AG09309 (cell line): Measurements from ENCODE around the gene ZNF335.

Experiments used
- DNase-seq: peaks from one replicate; pipeline ENCODE4 v3.0.0-alpha.2; 2010; ENCODE audit warnings: low read depth
- H3K4me3 ChIP-seq: 2 replicates; pipeline ENCODE4 v1.5.1; 2011; ENCODE audit warnings: mild to moderate bottlenecking, low read depth, low read length, moderate library complexity; ENCODE audit not compliant: control insufficient read depth
- TF ChIP-seq, protein P1 (sequence below): IDR thresholded peaks from 2 replicates; pipeline ENCODE4 v1.5.1; 2011; ENCODE audit warnings: mild to moderate bottlenecking, low read depth, low read length, inconsistent platforms; ENCODE audit not compliant: insufficient read depth, control insufficient read depth; ENCODE audit errors: missing control alignments

Gene ZNF335

DNA sequence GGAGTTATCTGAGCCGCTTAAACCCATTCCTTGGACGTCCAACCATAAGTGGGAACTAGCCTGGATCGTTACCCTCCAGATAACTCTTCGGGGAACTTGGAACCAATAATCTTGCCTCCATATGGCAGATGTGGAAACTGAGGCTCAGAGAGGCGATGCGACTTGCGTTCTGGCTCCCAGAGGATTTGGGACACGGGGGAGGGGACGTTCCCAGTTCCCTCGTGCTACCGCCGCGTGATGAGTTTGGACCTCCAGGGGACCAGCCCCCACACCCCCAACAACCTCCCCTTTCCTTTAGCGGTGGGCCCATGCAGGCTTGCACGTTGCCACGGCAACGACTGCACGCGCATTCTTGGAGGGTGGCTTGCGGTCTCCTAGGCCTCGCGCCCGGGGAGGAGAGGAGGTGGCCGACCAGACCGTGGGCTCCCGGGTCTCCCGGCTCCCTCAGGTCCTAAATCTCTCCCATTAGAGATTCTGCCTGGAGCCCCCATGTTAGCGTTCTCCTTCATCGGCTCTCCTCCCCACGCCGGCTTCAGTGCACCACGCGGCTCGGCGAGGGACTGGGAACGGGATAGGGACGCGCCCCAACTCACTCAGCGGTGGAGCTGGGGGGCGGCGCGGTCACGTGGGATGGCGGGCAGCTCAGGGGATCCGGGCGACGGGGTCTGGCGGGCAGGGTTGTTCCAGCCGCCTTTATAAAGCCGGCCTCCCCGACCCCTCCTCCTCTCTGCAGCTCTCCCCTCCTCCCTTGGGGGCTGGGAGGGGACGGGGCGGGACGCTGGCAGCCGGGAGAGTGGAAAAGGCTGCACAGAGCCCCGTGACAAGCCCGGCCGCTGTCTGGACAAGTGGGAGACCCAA, 60.3 kb downstream of the ZNF335 start, which contains the start of gene PLTP:
PLTP (minus strand) TSS at position 670 of the 858 bp plus-strand sequence. CDS start 703 bp downstream, outside the sequence.
- DNase-seq = no peak
- TF ChIP-seq, protein P1, sequence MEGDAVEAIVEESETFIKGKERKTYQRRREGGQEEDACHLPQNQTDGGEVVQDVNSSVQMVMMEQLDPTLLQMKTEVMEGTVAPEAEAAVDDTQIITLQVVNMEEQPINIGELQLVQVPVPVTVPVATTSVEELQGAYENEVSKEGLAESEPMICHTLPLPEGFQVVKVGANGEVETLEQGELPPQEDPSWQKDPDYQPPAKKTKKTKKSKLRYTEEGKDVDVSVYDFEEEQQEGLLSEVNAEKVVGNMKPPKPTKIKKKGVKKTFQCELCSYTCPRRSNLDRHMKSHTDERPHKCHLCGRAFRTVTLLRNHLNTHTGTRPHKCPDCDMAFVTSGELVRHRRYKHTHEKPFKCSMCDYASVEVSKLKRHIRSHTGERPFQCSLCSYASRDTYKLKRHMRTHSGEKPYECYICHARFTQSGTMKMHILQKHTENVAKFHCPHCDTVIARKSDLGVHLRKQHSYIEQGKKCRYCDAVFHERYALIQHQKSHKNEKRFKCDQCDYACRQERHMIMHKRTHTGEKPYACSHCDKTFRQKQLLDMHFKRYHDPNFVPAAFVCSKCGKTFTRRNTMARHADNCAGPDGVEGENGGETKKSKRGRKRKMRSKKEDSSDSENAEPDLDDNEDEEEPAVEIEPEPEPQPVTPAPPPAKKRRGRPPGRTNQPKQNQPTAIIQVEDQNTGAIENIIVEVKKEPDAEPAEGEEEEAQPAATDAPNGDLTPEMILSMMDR = no peak
- H3K4me3 ChIP-seq = peak within 1 kb of the TSS; percentile 48

DNA sequence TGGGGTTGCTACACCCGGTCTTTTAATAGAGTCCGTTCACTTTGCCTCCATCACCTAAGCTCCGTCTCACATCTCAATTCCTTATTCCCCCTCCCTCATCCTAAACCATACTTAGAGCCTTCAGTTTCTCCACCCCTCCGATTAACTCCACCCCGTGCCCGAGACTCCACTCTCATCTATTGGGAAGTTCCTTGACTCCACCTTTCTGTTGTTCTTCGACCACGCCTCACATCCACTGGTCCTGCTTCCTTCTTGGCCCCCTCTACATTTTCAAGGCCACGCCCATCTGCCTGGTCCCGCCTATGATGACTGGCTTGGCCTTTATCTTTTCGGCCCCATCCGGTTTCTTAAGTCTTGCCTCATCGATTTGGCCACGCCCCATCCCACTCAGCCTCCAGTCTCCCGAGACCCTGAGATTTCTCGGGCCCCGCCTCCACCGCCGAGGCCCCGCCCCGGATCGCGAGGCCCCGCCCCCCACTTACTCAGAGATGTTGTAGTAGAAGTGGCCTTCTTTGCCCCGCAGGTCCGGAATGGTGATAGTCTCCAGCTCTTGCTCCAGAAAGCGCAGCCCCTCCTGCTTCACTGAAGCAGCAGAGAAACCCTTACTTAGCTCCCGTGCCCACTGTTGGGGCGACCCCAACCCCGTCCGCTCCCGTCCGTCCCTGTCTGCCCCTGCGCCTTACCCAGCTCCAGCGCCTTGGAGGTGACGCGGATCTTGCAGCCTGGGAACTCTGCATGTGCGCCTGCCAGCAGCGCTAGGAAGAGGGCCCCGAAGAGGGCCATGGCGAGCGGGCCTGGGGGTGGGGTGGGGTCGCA, 61.1 kb downstream of the ZNF335 start:
- H3K4me3 ChIP-seq = peak overlapping the region; percentile 48
- TF ChIP-seq, protein P1 = no peak
- DNase-seq = peak; percentile 95

DNA sequence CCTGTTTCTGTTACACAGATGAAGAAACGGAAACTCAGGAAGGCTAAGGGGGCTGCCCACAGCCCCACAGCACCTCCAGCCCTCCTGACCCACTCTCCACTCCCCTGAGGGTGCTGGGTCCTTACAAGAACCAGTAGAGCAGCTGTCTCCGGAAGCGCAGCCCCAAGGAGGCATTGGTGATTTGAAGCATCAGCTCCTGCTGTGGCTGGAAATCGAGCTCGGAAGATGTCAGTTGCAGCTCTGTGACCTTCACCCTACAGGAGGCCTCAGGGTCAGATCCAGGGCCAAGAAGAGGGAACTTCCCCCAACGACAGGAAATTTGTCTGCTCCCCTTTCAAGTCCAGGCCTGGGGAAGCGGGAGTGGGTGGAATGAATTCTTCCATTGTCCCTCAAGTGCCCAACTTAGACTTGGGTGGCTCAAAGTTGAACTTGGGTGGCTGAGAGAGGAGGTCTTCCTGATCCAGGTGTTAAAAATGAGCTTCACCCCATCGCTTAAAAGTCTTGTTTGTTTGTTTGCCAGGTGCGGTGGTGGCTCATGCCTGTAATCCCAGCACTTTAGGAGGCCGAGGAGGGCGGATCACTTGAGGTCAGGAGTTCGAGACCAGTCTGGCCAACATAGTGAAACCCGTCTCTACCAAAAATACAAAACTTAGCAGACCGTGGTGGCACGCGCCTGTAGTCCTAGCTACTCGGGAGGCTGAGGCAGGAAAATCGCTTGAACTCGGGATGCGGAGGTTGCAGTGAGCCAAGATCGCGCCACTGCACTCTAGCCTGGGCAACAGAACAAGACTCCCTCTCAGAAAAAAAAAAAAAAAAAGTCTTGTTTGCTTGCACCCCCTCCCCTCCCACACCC, 62.0 kb downstream of the ZNF335 start:
- no peak overlapping the region for H3K4me3 ChIP-seq
- DNase-seq = no peak

DNA sequence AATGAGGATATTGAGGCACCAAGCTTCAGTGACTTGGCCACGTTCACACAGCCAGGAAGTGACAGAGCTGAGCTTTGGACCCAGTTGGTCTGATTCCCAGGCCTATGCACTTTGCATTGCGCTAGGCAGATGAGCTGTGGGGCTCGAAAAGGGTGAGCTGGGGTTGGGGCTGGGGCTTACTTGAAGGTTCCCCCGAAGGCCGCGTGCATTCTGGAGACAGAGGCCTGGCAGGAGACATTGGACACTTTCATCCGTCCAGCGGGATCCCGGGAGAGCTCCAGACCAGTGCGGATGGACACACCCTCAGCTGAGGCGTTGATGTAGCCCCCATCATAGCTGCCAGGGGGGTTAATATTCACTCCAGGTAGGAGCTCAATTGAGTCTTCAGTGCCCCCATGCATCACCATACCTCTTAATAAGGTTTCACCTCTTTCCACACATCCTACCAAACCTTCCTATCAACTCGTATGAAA, 62.6 kb downstream of the ZNF335 start:
- TF ChIP-seq, protein P1 = no peak
- DNase-seq = no peak
- no peak overlapping the region for H3K4me3 ChIP-seq

More for the DNA sequence above, 62.0 kb downstream of the ZNF335 start:
- TF ChIP-seq, protein P1 = no peak

GRCh38 chr20:45908084-45908483, 63.9 kb downstream of the ZNF335 start:
- H3K4me3 ChIP-seq = no peak overlapping the region
- TF ChIP-seq, protein P1 = no peak
- no peak for DNase-seq
